CD4-positive, alpha-beta T cell (primary cell): ENCODE data around the gene GHR. TPM values are rescaled to one million over a fixed set of nuclear protein-coding genes. Genes with fewer than 3 reads are reported as not detected.
"Not testable (repeated sequence)": the region's sequence is repeated elsewhere in the genome, so short reads cannot be mapped to it uniquely, and the experiment has no call there.

Experiments used
- ATAC-seq: fragments of 200-7000 bp; cut with Tn5 transposase; one replicate; pipeline ENCODE4 v1.10.0; 2022; ENCODE audit warnings: mild to moderate bottlenecking; ENCODE audit not compliant: poor library complexity
- CTCF ChIA-PET: fragments of 350-600 bp; sonication (Branson Sonifier 250); formaldehyde crosslinking; loops from one replicate; lab custom pipeline; 2021; ENCODE audit warnings: antibody characterized with exemption, inconsistent platforms; lab: Charles Lee
- POLR2A ChIA-PET: fragments of 350-600 bp; sonication (Branson Sonifier 250); formaldehyde crosslinking; loops from one replicate; lab custom pipeline; 2021; ENCODE audit warnings: antibody characterized with exemption, inconsistent platforms; lab: Charles Lee
- DNase-seq, 14 experiments: peaks; one replicate each; pipeline ENCODE4 v3.0.0-alpha.2; 2013 to 2020; ENCODE audit warnings: mixed read lengths in 2 of 14
- H3K27ac ChIP-seq, 2 donors: one replicate each; pipeline versions ENCODE4 v1.5.1 to v1.7.0; 2013; ENCODE audit warnings: low read length in 2 of 2, low read depth in 1 of 2, mild to moderate bottlenecking in 1 of 2
- H3K27me3 ChIP-seq, 2 experiments: 1 replicate in 1 of 2; 2 replicates in 1 of 2; pipeline versions ENCODE4 v1.6.1 to v1.7.0; 2013; ENCODE audit warnings: low read length in 2 of 2, control low read depth in 1 of 2, mild to moderate bottlenecking in 1 of 2, moderate library complexity in 1 of 2; ENCODE audit not compliant: insufficient read depth in 2 of 2, control insufficient read depth in 1 of 2
- H3K36me3 ChIP-seq: one replicate; pipeline ENCODE4 v1.6.1; 2013; ENCODE audit warnings: low read length, control low read depth; ENCODE audit not compliant: insufficient read depth
- H3K4me1 ChIP-seq: one replicate; pipeline ENCODE4 v1.6.1; 2013; ENCODE audit warnings: low read length, control low read depth; ENCODE audit not compliant: insufficient read depth
- H3K4me3 ChIP-seq: one replicate; pipeline ENCODE4 v1.5.1; 2013; ENCODE audit warnings: mild to moderate bottlenecking, low read length, moderate library complexity
- H3K9me3 ChIP-seq, 2 experiments: 1 replicate in 1 of 2; 2 replicates in 1 of 2; pipeline versions ENCODE4 v1.6.1 to v1.7.0; 2013; ENCODE audit warnings: low read length in 2 of 2, mild to moderate bottlenecking in 2 of 2, control low read depth in 1 of 2, moderate library complexity in 1 of 2; ENCODE audit not compliant: control insufficient read depth in 1 of 2, insufficient read depth in 1 of 2
- H3K27ac Mint-ChIP-seq: one replicate; pipeline ENCODE4 v1.8.0; 2020; ENCODE audit warnings: mixed read lengths
- H3K27me3 Mint-ChIP-seq: one replicate; pipeline ENCODE4 v1.8.0; 2021; ENCODE audit warnings: mixed read lengths
- H3K36me3 Mint-ChIP-seq: one replicate; pipeline ENCODE4 v1.8.0; 2021; ENCODE audit warnings: low read depth, mixed read lengths
- H3K4me1 Mint-ChIP-seq: one replicate; pipeline ENCODE4 v1.8.0; 2021; ENCODE audit warnings: low read depth, mixed read lengths
- H3K4me3 Mint-ChIP-seq: one replicate; pipeline ENCODE4 v1.8.0; 2020; ENCODE audit warnings: mild to moderate bottlenecking, mixed read lengths
- H3K9me3 Mint-ChIP-seq: one replicate; pipeline ENCODE4 v1.8.0; 2020; ENCODE audit warnings: mixed read lengths
- intact Hi-C, 2 experiments: fragments of 100-400 bp; cut with DNase I in 1 of 2; cut with micrococcal nuclease in 1 of 2; formaldehyde crosslinking; loops; one replicate each; pipeline versions ENCODE4 v1.15.1 to v1.9.0; 2023 to 2025; cut with DNase I, micrococcal nuclease
- total RNA-seq, 174 experiments: library from RNA in 2 of 174; stranded (reverse) in 2 of 174; gene quantifications; one replicate each; pipeline ENCODE4 v1.2.3 and lab custom pipeline; 2021 to 2026
- TF ChIP-seq, protein P1 (sequence below): fragments of 200-600 bp; IDR thresholded peaks from one replicate; pipeline ENCODE4 v1.8.0; 2022; ENCODE audit warnings: antibody characterized with exemption, mild to moderate bottlenecking

Gene GHR
- total RNA-seq, 2 experiments from 2014 or later, result not detected

GRCh38 chr5:42719034-42719433 lies 295.8 kb downstream of the GHR start:
- POLR2A ChIA-PET, result interaction anchor here (0.8 to 1.1 kb wide), 2 partner anchors 32 to 231 kb away, joined by 3 to 7 read pairs; no protein-coding TSS in a partner anchor
- Histone ChIP-seq H3K36me3 (no peaks in the 10 kb centered on the region), H3K9me3 (no peaks in the 10 kb centered on the region), H3K27me3 (no peaks in the 10 kb centered on the region), H3K27ac (no peak overlapping the region), H3K4me3 (no peak overlapping the region), H3K4me1 (peaks cover 16% of the 10 kb centered on the region)
- ATAC-seq (no peak), DNase-seq (no peak)
- Mint-ChIP-seq H3K4me1 (peaks cover 21% of the 10 kb centered on the region), H3K27me3 (peaks cover 31% of the 10 kb centered on the region), H3K9me3 (no peaks in the 10 kb centered on the region), H3K27ac (no peak overlapping the region), H3K36me3 (no peaks in the 10 kb centered on the region), H3K4me3 (no peak overlapping the region)
- CTCF ChIA-PET, result no interaction called here
- intact Hi-C loops, result no loop called here
- TF ChIP-seq, protein P1, sequence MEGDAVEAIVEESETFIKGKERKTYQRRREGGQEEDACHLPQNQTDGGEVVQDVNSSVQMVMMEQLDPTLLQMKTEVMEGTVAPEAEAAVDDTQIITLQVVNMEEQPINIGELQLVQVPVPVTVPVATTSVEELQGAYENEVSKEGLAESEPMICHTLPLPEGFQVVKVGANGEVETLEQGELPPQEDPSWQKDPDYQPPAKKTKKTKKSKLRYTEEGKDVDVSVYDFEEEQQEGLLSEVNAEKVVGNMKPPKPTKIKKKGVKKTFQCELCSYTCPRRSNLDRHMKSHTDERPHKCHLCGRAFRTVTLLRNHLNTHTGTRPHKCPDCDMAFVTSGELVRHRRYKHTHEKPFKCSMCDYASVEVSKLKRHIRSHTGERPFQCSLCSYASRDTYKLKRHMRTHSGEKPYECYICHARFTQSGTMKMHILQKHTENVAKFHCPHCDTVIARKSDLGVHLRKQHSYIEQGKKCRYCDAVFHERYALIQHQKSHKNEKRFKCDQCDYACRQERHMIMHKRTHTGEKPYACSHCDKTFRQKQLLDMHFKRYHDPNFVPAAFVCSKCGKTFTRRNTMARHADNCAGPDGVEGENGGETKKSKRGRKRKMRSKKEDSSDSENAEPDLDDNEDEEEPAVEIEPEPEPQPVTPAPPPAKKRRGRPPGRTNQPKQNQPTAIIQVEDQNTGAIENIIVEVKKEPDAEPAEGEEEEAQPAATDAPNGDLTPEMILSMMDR, result no peak

- TF ChIP-seq, protein P1, result no peak
- no peak for ATAC-seq
- Histone ChIP-seq H3K36me3 (no peaks in the 10 kb centered on the region), H3K4me1 (peaks cover 16% of the 10 kb centered on the region), H3K27ac (no peak overlapping the region), H3K4me3 (no peak overlapping the region), H3K9me3 (no peaks in the 10 kb centered on the region), H3K27me3 (no peaks in the 10 kb centered on the region)
- Mint-ChIP-seq H3K36me3 (no peaks in the 10 kb centered on the region), H3K4me1 (peaks cover 21% of the 10 kb centered on the region), H3K9me3 (no peaks in the 10 kb centered on the region), H3K4me3 (no peak overlapping the region), H3K27ac (no peak overlapping the region), H3K27me3 (peaks cover 31% of the 10 kb centered on the region)
- DNase-seq, result peak in 4 of 14 experiments; percentile 7 to 53 (median 44)
- ChIA-PET CTCF (no interaction called here), POLR2A (interaction anchor here (0.7 kb wide), 1 partner anchor 32 kb away, joined by 3 read pairs; no protein-coding TSS in a partner anchor)
- intact Hi-C loops, result no loop called here
Observed at GRCh38 chr5:42720251-42720650, 297.0 kb downstream of the GHR start.

- Histone ChIP-seq H3K4me1 (peaks cover 16% of the 10 kb centered on the region), H3K27me3 (no peaks in the 10 kb centered on the region), H3K4me3 (no peak overlapping the region), H3K36me3 (no peaks in the 10 kb centered on the region), H3K27ac (no peak overlapping the region), H3K9me3 (no peaks in the 10 kb centered on the region)
- Mint-ChIP-seq H3K27me3 (peaks cover 26% of the 10 kb centered on the region), H3K4me1 (peaks cover 21% of the 10 kb centered on the region), H3K27ac (no peak overlapping the region), H3K36me3 (no peaks in the 10 kb centered on the region), H3K4me3 (no peak overlapping the region), H3K9me3 (no peaks in the 10 kb centered on the region)
- intact Hi-C loops, result no loop called here
- TF ChIP-seq, protein P1, result no peak
- ChIA-PET POLR2A (no interaction called here), CTCF (no interaction called here)
- DNase-seq (no peak), ATAC-seq (no peak)
Observed at GRCh38 chr5:42721484-42721883, 298.2 kb downstream of the GHR start.

- H3K4me1 ChIP-seq, DNase-seq, CTCF ChIA-PET, ATAC-seq, H3K9me3 Mint-ChIP-seq, H3K27me3 Mint-ChIP-seq, H3K4me3 ChIP-seq, H3K4me1 Mint-ChIP-seq, H3K27ac Mint-ChIP-seq, H3K36me3 ChIP-seq, H3K27me3 ChIP-seq, H3K4me3 Mint-ChIP-seq, intact Hi-C loops, H3K27ac ChIP-seq, H3K9me3 ChIP-seq, POLR2A ChIA-PET, H3K36me3 Mint-ChIP-seq: not testable (repeated sequence)
Observed at GRCh38 chr5:42734531-42735058, 311.4 kb downstream of the GHR start.
